Stimulated activated CD4-positive, alpha-beta T cell treated with anti-CD3 and anti-CD28 coated beads, TNF-alpha, amount 100 ng/mL, for 24 hours (primary cell): ENCODE measurements around the gene CST4.
"Not testable (repeated sequence)": the region's sequence is repeated elsewhere in the genome, so short reads cannot be mapped to it uniquely, and the experiment has no call there.

Source experiments
- DNase-seq, 3 experiments: peaks; one replicate each; pipeline ENCODE4 v3.0.0-alpha.2; 2020; ENCODE audit warnings: low read depth in 3 of 3

The CST4 gene

DNA sequence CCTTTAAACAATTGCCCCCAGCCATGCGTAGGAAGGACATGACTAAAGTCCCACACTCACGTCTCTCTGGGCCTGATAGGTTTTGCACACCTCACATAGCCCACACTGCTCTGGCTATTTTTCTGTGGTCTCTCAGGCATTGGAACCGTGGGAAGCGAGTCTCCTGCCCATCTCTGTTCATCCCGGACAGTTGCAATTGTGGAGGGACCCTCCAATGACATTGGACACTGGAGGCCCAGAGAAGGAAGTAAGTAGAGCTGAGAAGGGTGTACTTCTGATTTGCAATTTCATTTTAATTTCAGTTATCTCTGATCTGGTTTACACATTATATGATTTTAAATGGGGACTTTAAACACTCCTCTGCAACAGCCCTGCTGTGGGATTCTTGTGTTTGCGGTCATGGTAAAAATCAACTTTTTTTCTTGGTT lies 27.8 kb downstream of the CST4 start:
- no peak for DNase-seq

DNA sequence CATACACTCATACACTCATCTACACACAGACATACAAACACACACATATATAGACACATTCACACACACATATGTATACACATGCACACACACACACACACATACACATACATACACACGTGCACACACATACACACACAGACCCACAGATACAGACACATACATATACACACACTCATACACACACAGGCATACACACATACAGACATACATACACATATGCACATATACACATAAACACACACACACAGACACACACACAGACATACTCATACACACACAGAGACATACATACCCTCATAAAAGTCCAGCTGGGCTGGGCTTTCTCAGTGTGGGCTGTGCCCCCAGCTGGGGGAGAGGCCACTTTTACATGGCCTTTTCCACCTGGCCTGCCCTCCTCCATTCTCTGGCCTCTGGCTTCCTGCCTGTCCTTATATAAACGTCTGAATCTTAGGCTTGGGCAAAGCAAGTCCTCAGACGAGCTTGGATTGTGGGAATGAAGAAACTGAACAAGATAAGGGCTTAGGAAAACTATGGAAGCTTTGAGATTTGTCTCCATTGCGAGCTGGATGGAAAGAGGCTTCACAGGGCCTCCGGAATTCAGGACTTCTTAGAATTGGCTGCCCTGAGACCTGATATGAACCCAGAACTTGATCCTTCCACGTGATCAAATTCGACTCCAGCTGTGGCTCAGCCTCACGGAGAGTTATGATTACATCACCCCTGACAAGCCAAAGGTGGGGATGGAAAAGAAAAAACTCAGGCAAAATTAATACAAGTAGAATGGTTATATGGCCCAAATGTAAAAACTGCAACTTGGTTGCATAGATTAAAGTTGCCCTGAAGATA lies 28.6 kb downstream of the CST4 start:
- DNase-seq, result no peak

DNA sequence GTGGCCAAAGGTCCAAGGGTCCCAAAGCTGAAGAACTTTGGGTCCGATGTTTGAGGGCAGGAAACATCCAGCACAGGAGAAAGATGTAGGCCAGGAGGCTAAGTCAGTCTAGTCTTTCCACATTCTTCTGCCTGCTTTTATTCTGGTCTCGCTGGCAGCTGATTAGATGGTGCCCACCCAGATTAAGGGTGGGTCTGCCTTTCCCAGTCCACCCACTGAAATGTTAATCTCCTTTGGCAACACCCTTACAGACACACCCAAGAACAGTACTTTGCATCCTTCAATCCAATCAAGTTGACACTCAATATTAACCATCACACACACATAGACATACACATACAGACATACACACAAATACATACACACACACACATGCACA lies 29.2 kb downstream of the CST4 start:
- DNase-seq, result not testable (repeated sequence)

DNA sequence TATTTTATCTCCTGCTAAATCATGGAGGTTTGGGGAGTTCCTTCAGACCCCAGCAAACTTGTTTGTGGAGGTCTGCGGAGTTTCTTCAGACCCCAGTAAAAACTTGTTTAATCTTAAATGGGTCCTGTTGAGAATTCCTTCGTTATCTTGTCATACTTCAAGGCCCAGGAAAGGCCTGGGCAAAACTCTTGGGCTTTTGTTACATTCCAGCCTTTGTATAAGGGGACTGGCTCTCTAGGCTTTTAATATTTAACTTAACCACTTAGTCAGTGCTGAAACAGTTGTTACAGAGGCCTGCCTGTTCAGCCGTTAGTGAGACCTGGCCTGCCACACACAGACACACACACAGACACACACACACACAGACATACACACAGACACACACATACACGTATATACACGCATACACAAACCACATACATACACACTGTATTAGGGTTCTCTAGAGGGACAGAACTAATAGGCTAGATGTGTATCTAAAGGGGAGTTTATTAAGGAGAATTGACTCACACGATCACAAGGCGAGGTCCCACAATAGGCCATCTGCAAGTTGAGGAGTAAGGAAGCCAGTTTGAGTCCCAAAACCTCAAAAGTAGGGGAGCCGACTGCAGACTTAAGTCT lies 29.7 kb downstream of the CST4 start:
- no peak for DNase-seq

DNA sequence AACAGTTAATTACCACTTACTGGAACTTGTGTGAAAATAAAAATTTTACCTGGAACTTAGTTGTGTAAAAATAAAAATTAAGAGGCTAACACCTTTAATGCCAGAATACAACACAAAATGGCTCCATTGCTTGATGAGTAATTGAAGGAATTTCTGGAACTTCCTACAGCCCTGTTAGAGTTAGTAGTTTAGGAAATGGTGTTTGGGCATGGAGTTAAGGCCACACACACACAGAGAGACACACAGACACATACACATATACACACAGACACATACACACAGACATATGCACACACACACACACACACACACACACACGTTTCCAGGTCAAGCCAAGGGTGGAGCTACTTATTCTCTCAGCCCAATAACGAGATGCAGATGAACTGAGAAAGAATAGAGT lies 30.5 kb downstream of the CST4 start:
- DNase-seq, result no peak

DNA sequence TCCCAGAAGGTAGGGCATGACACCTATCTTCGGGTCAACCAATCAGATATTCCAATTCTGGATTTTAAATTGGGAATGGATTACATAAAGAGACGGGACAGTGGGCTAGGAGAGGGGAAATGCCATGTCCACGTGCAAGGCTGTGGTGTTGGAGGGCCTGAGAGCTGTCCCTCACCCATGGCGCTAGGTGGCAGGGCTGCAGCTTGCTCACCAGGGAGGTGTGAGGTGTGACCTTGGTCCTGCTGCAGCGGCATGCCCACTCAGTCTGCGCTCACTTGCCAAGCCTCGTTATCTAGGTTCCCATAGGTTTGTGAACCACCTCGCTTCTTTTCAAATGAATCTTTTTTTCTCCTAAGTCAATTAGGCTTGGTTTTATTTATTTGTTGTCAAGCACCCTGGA lies 31.6 kb downstream of the CST4 start:
- no peak for DNase-seq

DNA sequence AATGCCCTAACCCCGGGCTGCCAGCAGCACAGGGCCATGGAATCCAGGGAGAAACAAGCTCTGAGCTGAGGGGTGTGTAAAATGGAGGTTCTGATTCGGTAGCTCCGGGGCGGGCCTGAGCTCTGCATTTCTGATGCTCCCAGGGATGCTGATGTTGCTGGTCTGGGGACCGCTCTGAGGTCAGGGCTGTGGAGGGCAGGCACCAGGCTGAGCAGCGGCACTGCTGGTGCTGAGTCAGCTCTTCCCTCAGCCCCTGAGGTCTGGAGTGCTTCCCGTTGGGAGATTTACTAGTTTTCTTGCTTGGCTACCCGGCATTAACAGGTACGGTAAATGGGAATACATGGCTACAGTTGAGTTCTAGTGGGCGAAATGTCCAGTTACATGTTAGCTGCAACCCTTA lies 32.5 kb downstream of the CST4 start:
- DNase-seq, result no peak

DNA sequence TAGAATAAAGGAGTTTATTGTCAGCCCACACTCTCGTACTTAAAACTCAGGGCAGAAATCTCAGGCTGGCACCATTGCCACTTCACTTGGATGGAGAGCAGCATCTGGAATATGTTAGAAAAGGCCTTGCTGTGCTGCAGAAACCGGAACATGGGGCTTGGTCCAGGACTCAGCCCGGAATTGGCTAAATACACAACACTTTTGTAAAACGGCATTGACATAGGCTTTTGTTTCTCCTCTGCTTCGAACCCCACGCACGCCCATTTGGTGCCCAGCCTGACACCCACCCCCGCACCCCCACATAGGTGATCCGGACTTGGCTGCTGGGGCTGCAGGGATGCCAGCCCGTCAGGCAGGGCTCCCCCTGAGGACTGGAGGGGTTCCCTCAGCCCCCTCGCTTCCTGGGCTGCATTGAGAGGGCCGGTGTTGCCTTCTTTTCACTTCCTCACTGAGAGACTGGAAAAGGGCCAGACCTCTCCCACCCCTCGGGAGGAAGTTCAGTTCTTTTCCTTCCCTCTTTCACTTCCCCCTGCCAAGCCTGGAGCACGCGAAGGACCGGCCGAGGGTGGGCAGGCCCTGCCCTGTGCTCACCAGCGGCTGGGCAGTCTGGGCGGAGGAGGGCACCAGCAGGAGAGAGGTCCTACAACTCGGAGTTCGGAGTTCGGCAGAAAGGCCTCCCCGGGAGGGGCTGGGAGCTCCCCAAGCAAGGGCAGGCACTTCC lies 33.2 kb downstream of the CST4 start:
- DNase-seq, result no peak

DNA sequence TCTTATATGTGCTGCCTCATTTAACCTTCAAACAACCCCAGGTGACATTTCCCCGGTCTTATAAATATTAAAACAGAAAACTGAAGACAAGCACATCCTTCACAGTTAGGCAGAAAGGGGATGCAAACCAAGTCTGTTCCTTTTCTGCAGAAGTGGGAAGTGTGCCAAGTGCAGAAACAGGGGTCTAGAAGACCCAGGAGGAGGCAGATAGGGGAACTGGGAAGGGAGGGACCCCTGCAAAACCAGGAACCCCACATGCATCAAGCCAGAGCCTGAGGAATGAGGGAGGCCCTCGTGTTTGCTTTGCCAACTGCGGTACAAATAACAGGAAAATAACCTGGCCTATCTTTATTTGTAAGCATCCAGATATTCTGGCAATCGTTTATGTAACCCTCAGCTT lies 34.1 kb downstream of the CST4 start:
- no peak for DNase-seq

DNA sequence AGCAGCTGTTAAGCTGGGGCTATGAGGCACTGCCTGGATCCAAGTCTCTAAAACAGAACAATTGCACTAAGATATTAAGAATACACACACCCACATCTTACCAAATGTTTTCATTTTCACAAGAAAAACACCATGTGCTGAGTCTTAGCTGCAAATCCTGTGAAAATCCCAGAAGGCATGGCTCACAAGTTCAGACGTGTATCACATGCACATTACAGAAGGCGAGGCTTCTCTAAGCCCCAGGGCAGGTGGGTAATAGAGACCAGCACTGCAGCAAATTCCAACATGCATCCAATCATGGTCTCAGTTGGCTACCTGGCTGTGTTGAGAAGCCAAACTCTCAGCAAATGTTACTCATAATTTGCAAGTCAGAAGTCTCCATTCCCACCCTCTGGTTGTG lies 34.8 kb downstream of the CST4 start:
- DNase-seq, result no peak

DNA sequence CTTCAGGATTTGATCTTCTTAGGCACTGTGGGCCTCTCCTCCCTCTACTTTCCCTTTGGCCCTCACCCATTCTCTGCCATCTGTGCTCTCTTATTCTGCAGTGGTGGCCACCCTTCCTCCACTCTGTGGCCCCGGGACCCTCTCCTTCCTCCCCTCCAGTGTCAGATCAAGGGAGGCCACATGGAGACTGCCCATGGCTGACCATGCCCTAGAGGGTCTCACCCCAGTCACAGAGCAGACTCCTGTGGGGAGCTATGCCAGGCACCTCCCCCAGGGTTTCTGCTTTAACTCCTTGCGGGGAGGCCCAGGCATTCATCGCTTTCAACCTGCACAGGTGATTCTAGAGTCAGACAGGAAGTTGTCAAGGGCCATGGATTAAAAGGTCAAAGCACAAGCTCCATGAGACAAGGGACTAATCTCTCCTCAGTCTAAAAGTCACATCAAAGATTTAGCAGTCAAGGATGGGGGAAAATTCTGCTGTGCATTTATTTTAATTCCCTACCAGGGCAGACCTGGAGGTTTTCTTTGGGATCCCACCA lies 35.4 kb downstream of the CST4 start:
- DNase-seq, result no peak

DNA sequence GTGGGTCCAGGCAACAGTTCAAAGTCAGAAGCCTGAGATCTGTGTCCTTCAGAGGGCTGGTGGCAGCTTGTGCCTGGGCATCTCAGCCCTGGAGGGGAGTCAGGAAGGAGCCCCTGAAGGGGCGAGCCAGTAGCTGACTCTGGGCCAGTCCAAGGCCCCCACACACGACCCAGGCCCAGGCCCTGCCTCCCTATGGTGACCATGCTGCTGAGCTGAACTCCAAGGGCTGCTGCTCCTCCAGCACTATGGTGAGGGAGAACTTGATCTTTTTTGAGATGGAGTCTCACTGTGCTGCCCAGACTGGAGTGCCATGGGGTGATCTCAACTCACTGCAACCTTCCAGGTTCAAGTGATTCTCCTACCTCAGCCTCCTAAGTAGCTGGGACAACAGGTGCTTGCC lies 35.9 kb downstream of the CST4 start:
- DNase-seq, result no peak

DNA sequence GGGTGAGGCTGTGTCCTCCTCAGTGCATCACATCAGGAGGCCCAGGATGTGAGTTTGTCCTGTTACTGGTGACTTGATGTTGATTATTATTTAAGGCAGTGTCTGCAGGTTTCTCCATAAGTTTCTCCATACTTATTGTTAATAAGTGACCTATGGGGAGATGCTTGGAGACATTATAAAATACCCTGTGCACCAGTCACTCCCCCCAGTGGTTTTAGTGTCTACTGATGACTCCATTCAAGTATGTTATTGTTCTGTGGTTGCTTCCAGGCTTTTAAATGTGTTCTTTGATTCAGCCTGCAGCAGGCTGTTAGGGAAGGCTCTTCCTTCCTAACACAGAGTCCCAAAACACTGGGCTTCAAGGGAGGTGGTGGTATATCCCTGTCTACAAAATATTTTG lies 36.5 kb downstream of the CST4 start:
- DNase-seq, result no peak

DNA sequence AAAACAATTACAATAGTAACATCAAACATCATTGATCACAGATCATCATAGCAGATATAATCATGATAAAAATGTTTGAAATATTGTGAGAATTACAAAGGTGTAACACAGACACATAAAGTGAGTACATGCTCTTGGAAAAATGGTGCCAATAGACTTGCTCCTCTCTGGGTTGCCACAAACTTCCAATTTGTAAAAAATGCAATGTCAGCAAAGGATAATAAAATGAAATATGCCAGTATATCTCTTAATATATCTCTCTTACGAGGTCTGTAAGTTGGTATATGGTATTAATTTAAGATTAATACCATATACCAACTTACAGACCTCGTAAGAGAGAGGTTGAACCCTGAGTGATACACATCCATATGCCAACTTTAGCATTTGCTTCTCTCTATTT lies 37.7 kb downstream of the CST4 start:
- DNase-seq, result no peak

DNA sequence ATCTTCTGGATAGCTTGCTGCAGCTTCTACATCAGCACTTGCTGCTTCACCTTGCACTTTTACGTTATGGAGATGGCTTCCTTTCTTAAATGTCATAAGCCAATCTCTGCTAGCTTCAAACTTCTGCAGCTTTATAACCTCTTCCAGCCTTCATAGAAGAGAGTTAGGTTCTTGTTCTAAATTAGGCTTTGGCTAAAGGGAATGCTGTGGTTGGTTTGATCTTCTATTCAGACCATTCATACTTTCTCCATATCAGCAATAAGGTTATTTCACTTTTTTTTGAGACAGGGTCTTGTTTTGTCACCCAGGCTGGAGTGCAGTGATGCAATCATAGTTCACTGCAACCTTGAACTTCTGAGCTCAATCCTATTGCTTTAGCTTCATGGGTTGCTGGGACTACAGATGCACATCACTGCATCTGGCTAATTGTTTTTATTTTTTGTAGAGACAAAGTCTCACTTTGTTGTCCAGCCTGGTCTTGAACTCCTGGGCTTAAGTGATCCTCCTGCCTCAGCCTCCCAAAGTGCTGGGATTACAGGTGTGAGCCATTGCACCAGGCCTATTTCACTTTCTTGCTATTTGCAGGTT lies 38.9 kb downstream of the CST4 start:
- DNase-seq, result no peak

DNA sequence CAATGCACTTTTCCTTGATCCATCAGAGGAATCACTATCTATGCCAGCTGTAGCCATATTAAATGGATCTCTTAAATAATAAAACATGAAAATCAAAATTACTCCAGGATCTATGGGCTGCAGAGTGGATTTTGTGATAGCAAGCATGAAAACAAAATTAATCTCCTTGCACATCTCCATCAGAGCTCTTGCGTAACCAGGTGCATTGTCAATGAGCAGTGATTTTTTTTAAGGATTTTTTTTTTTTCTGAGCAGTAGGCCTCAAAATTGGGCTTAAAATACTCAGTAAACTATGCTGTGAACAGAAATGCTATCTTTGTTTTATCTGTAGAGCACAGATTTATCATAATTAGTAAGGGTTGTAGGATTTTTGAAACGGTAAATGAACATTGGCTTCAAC lies 39.6 kb downstream of the CST4 start:
- no peak for DNase-seq

DNA sequence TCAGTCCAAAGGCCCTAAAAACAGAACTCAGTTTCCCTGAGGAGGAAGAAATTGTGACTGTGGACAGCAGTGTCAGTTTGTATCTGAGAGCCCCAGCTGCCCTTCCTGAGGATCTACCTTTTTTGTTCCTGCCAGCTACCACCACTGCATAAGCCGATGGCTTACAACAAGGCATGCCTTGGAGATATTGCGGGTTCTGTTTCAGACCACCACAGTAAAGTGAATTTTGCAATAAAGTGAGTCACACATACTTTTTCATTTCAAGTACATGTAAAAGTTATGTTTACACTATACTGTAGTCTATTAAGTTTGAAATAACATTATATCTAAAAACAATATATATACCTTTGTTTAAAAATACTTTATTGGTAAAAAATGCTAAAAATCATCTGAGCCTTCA lies 41.5 kb downstream of the CST4 start:
- no peak for DNase-seq

DNA sequence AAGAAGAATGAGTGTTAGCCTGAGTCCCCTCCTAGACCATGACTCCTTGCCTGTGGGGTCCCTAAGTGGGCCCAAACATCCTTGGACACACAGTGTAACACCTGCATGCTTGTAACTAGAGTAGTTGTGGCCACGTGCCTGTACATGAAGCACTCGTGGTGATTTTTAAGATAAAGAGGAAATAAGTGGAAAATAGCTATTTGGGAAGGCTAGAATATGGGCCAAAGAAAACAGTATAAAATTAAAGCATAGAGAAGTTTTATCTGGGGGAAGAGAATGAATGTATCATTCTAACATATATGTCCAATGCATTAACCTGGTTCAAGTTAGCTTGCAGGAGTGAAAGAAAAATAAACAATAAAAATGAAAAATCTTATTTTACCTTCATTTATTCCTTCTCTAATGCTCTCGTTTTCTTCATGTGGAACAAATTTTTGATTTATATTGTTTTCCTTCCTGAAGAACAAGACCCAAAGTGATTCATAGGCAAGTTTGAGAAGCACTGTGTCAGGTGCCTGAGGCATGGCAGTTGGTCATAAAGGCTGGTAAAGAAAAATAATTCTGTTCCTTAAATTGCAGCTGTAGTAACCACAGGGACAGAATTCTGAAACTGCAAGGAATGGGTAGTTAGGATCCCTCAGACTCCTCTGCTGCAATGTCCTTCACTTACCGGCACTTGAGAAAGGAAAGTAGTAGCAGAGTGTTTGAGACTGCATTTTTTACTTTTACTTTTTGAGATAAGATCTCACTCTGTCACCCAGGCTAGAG lies 42.5 kb downstream of the CST4 start:
- DNase-seq, result no peak

DNA sequence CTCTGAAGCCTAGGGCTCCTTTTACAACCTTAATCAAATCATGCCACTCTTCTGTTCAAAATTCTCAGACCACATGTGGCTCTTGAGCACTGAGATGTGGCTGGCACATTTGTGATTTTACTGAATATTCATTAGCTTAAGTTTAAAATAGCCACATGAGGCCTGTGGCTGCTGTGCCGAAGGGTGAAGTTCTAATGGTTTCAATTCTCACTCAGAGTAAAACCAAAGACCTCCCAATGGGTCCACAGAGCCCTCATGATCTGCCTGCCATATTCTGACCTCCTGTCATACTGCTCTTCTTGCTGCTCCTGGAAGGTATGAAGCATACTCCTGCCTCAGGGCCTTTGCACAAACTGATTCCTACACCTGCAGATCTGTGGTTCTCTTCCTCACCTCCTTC lies 43.3 kb downstream of the CST4 start:
- DNase-seq, result no peak

DNA sequence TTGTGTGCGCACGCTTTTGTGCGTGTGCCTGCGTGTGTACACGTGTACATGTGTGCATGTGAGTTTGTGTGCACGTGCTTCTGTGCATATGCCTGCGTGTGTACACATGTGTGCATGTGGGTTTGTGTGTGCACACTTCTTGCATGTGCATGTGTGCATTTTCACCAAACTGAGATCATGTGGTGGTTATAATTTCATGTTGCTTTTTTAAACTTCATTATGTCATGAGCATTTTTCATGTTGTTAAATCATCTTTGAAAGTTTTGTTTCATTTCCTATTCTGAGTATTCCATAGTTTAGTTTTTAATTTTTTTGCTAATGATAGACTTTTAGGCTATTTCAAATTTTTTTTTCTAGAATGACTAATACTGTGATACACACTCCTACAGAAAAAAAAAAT lies 44.7 kb downstream of the CST4 start:
- DNase-seq, result no peak

DNA sequence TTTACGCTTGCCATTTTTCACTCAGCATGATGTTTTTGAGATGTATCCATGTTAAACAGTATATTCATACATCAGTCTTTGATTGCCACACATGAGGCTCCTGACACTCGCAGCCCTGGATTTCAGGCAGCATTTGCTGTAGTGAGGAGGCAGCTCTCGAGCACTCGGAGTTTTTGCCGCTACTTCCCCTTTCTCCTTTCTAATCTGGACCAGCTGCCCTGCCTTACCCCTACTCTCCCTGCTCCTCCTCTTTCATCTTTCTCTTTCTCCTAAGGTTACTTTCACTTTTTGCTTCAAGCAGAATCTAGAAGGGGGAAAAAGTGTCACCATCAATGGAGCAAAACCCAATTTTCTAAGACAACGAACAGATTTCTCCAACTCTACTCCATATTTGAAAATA lies 45.2 kb downstream of the CST4 start:
- DNase-seq, result no peak
